Activated T-helper 1 cell treated with anti-CD3 and anti-CD28 coated beads, Interleukin-12 subunit alpha, Interleukin-12 subunit beta, Interleukin-2, Interleukin-4 antibody, amounts not matched to agents 30 ng/mL and 10 ng/mL and 1 ng/mL, durations not matched to agents 14 hours and 24 hours and 36 hours (primary cell): ENCODE data around the gene WDR26. TPM values are rescaled to one million over a fixed set of nuclear protein-coding genes. Genes with fewer than 3 reads are reported as not detected.

Experiments
- DNase-seq: peaks from one replicate; pipeline ENCODE4 v3.0.0; 2021; ENCODE audit warnings: low spot score
- H3K27ac Mint-ChIP-seq: one replicate; pipeline ENCODE4 v1.8.0; 2021; ENCODE audit warnings: mild to moderate bottlenecking, mixed read lengths
- H3K27me3 Mint-ChIP-seq: one replicate; pipeline ENCODE4 v1.8.0; 2022; ENCODE audit warnings: mild to moderate bottlenecking, moderate library complexity, mixed read lengths; ENCODE audit not compliant: insufficient read depth
- H3K36me3 Mint-ChIP-seq: one replicate; pipeline ENCODE4 v1.8.0; 2021; ENCODE audit warnings: low read depth, mixed read lengths
- H3K4me1 Mint-ChIP-seq: one replicate; pipeline ENCODE4 v1.8.0; 2021; ENCODE audit warnings: low read depth, mixed read lengths
- H3K4me3 Mint-ChIP-seq: one replicate; pipeline ENCODE4 v1.8.0; 2021; ENCODE audit warnings: mild to moderate bottlenecking, moderate library complexity, mixed read lengths
- H3K9me3 Mint-ChIP-seq: one replicate; pipeline ENCODE4 v1.8.0; 2021; ENCODE audit warnings: mixed read lengths
- intact Hi-C: fragments of 100-400 bp; cut with micrococcal nuclease; formaldehyde crosslinking; loops from one replicate; pipeline ENCODE4 v1.15.1; 2024
- total RNA-seq: library from RNA; stranded (reverse); gene quantifications from 2 replicates; pipeline ENCODE4 v1.2.3, GENCODE V29; 2022

WDR26 gene
- total RNA-seq, 1 donor from 2014 or later, result 91.6 TPM

- H3K27me3 Mint-ChIP-seq, result no peaks in the 10 kb centered on the region
- no peaks in the 10 kb centered on the region for H3K9me3 Mint-ChIP-seq
- intact Hi-C loops, result loop anchor here (5.0 kb wide), 1 partner anchor 272 kb away; the partner anchor contains the start of gene DEGS1
- DNase-seq, result no peak
- no peak overlapping the region for H3K4me3 Mint-ChIP-seq
- H3K36me3 Mint-ChIP-seq, result peaks cover 16% of the 10 kb centered on the region
- H3K4me1 Mint-ChIP-seq, result peaks cover 31% of the 10 kb centered on the region
- no peak overlapping the region for H3K27ac Mint-ChIP-seq
These were observed 19.9 kb upstream of the WDR26 start for GRCh38 chr1:224454402-224455055.

- Mint-ChIP-seq H3K9me3 (no peaks in the 10 kb centered on the region), H3K36me3 (peaks cover 22% of the 10 kb centered on the region), H3K27ac (no peak overlapping the region), H3K27me3 (no peaks in the 10 kb centered on the region), H3K4me3 (no peak overlapping the region), H3K4me1 (peaks cover 19% of the 10 kb centered on the region)
- DNase-seq, result no peak
- intact Hi-C loops, result no loop called here
These were observed 16.2 kb upstream of the WDR26 start for GRCh38 chr1:224450561-224451350.

- no peak overlapping the region for H3K27ac Mint-ChIP-seq
- DNase-seq, result no peak
- H3K27me3 Mint-ChIP-seq, result no peaks in the 10 kb centered on the region
- H3K9me3 Mint-ChIP-seq, result no peaks in the 10 kb centered on the region
- H3K4me1 Mint-ChIP-seq, result peaks cover 22% of the 10 kb centered on the region
- H3K36me3 Mint-ChIP-seq, result peaks cover 25% of the 10 kb centered on the region
- no peak overlapping the region for H3K4me3 Mint-ChIP-seq
- intact Hi-C loops, result no loop called here
These were observed 15.6 kb upstream of the WDR26 start for GRCh38 chr1:224450159-224450558.

GRCh38 chr1:224448453-224449017, 13.9 kb upstream of the WDR26 start:
- Mint-ChIP-seq H3K27ac (no peak overlapping the region), H3K4me1 (peaks cover 22% of the 10 kb centered on the region)
- intact Hi-C loops, result no loop called here

GRCh38 chr1:224447971-224448370, 13.4 kb upstream of the WDR26 start:
- peaks cover 22% of the 10 kb centered on the region for H3K4me1 Mint-ChIP-seq
- no peak for DNase-seq
- peaks cover 25% of the 10 kb centered on the region for H3K36me3 Mint-ChIP-seq
- intact Hi-C loops, result no loop called here
- H3K9me3 Mint-ChIP-seq, result no peaks in the 10 kb centered on the region
- no peak overlapping the region for H3K4me3 Mint-ChIP-seq
- no peaks in the 10 kb centered on the region for H3K27me3 Mint-ChIP-seq
- no peak overlapping the region for H3K27ac Mint-ChIP-seq

More at GRCh38 chr1:224448453-224449017, 13.9 kb upstream of the WDR26 start:
- no peak for DNase-seq
- H3K9me3 Mint-ChIP-seq, result no peaks in the 10 kb centered on the region
- H3K4me3 Mint-ChIP-seq, result no peak overlapping the region
- no peaks in the 10 kb centered on the region for H3K27me3 Mint-ChIP-seq
- peaks cover 25% of the 10 kb centered on the region for H3K36me3 Mint-ChIP-seq

- intact Hi-C loops, result no loop called here
- Mint-ChIP-seq H3K4me1 (peaks cover 22% of the 10 kb centered on the region), H3K27me3 (no peaks in the 10 kb centered on the region), H3K9me3 (no peaks in the 10 kb centered on the region), H3K27ac (no peak overlapping the region), H3K4me3 (no peak overlapping the region), H3K36me3 (peaks cover 25% of the 10 kb centered on the region)
- no peak for DNase-seq
These were observed 12.7 kb upstream of the WDR26 start for GRCh38 chr1:224447251-224447650.

- Mint-ChIP-seq H3K27ac (no peak overlapping the region), H3K27me3 (no peaks in the 10 kb centered on the region), H3K4me3 (no peak overlapping the region), H3K4me1 (peaks cover 25% of the 10 kb centered on the region), H3K9me3 (no peaks in the 10 kb centered on the region), H3K36me3 (peaks cover 6% of the 10 kb centered on the region)
- intact Hi-C loops, result loop anchor here (10.0 kb wide), 4 partner anchors 724 to 1784 kb away; partner anchors contain the start of genes CAPN2 and LBR
- DNase-seq, result no peak
These were observed 4.4 kb upstream of the WDR26 start for GRCh38 chr1:224438989-224439388.

GRCh38 chr1:224435999-224436398, 1.4 kb upstream of the WDR26 start:
- no peak for DNase-seq
- H3K9me3 Mint-ChIP-seq, result no peaks in the 10 kb centered on the region
- H3K36me3 Mint-ChIP-seq, result peaks cover 15% of the 10 kb centered on the region
- H3K27me3 Mint-ChIP-seq, result no peaks in the 10 kb centered on the region
- H3K4me1 Mint-ChIP-seq, result peaks cover 47% of the 10 kb centered on the region
- peak overlapping the region; percentile 92 for H3K4me3 Mint-ChIP-seq
- peak overlapping the region; percentile 95 for H3K27ac Mint-ChIP-seq
- intact Hi-C loops, result loop anchor here (1.0 to 10.0 kb wide), 6 partner anchors 21 to 1781 kb away; partner anchors contain the start of genes CAPN2 and LBR

GRCh38 chr1:224435318-224435763, 744 bp upstream of the WDR26 start:
- H3K9me3 Mint-ChIP-seq, result no peaks in the 10 kb centered on the region
- no peaks in the 10 kb centered on the region for H3K27me3 Mint-ChIP-seq
- peak; percentile 8 for DNase-seq
- H3K4me1 Mint-ChIP-seq, result peaks cover 52% of the 10 kb centered on the region
- intact Hi-C loops, result loop anchor here (1.0 to 10.0 kb wide), 6 partner anchors 22 to 1781 kb away; partner anchors contain the start of genes CAPN2 and LBR
- peaks cover 19% of the 10 kb centered on the region for H3K36me3 Mint-ChIP-seq
- H3K27ac Mint-ChIP-seq, result peak overlapping the region; percentile 95
- H3K4me3 Mint-ChIP-seq, result peak overlapping the region; percentile 92

- H3K4me3 Mint-ChIP-seq, result peak overlapping the region; percentile 85
- intact Hi-C loops, result loop anchor here (1.0 to 10.0 kb wide), 13 partner anchors 52 to 1779 kb away; partner anchors contain the start of genes CAPN2, CNIH4, DEGS1 and FBXO28
- H3K4me1 Mint-ChIP-seq, result peaks cover 58% of the 10 kb centered on the region
- peak overlapping the region; percentile 89 for H3K27ac Mint-ChIP-seq
- no peaks in the 10 kb centered on the region for H3K27me3 Mint-ChIP-seq
- no peaks in the 10 kb centered on the region for H3K9me3 Mint-ChIP-seq
- DNase-seq, result peak; percentile 42
- peaks cover 22% of the 10 kb centered on the region for H3K36me3 Mint-ChIP-seq
These were observed 610 bp downstream of the WDR26 start for GRCh38 chr1:224433701-224434672.

- Mint-ChIP-seq H3K27me3 (no peaks in the 10 kb centered on the region), H3K27ac (peak overlapping the region; percentile 89), H3K4me3 (peak overlapping the region; percentile 85), H3K36me3 (peaks cover 25% of the 10 kb centered on the region), H3K9me3 (no peaks in the 10 kb centered on the region), H3K4me1 (peaks cover 57% of the 10 kb centered on the region)
- intact Hi-C loops, result loop anchor here (1.0 to 10.0 kb wide), 8 partner anchors 51 to 1778 kb away; partner anchors contain the start of genes CAPN2 and LBR
- DNase-seq, result peak; percentile 17
These were observed 1.4 kb downstream of the WDR26 start for GRCh38 chr1:224433041-224433691.
